ENCODE measurements around the gene LGALS12.

The LGALS12 gene

DNA sequence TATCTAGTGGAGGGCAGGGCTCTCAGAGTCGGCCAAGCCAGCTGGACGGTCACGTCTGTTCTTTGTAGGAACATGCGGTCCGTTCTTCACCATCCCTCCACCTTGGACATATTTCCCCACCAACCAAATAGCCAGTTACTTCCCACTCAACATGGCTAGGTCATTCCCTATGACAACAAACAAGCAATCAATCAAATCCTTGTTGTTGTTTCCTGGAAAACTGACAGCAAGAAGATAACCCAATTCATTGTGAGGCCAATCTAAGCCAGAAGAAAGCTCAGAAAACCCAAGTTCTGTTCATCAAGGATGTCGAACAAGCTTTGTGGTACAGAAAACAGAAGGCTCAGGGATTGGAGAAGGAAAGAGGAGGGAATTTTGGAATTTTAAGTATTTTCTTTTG, 25.8 kb upstream of the LGALS12 start:
- ATAC-seq: no peak
- no peak for TF ChIP-seq ZNF8 (CRISPR knock-in tag; IDR thresholded peaks at IDR 0.05)
- TF ChIP-seq GLIS3 (CRISPR knock-in tag; IDR thresholded peaks at IDR 0.05): no peak
- TF ChIP-seq ARNTL (CRISPR knock-in tag; IDR thresholded peaks at IDR 0.05; ENCODE audit: borderline replicate concordance, low read depth): no peak
- TF ChIP-seq, protein P1, sequence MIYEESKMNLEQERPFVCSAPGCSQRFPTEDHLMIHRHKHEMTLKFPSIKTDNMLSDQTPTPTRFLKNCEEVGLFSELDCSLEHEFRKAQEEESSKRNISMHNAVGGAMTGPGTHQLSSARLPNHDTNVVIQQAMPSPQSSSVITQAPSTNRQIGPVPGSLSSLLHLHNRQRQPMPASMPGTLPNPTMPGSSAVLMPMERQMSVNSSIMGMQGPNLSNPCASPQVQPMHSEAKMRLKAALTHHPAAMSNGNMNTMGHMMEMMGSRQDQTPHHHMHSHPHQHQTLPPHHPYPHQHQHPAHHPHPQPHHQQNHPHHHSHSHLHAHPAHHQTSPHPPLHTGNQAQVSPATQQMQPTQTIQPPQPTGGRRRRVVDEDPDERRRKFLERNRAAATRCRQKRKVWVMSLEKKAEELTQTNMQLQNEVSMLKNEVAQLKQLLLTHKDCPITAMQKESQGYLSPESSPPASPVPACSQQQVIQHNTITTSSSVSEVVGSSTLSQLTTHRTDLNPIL (CRISPR knock-in tag; IDR thresholded peaks at IDR 0.05; ENCODE audit: low read depth): no peak
- TF ChIP-seq ISL1 (CRISPR knock-in tag; IDR thresholded peaks at IDR 0.05): no peak
- no peak for TF ChIP-seq ZNF70 (CRISPR knock-in tag; IDR thresholded peaks at IDR 0.05)
- no peak for TF ChIP-seq CSDC2 (CRISPR knock-in tag; IDR thresholded peaks at IDR 0.05)
- no peak for TF ChIP-seq TCF4 (CRISPR knock-in tag; IDR thresholded peaks at IDR 0.05; ENCODE audit: borderline replicate concordance)
- TF ChIP-seq PATZ1 (CRISPR knock-in tag; IDR thresholded peaks at IDR 0.05; ENCODE audit: borderline replicate concordance): no peak
- TF ChIP-seq, protein P2, sequence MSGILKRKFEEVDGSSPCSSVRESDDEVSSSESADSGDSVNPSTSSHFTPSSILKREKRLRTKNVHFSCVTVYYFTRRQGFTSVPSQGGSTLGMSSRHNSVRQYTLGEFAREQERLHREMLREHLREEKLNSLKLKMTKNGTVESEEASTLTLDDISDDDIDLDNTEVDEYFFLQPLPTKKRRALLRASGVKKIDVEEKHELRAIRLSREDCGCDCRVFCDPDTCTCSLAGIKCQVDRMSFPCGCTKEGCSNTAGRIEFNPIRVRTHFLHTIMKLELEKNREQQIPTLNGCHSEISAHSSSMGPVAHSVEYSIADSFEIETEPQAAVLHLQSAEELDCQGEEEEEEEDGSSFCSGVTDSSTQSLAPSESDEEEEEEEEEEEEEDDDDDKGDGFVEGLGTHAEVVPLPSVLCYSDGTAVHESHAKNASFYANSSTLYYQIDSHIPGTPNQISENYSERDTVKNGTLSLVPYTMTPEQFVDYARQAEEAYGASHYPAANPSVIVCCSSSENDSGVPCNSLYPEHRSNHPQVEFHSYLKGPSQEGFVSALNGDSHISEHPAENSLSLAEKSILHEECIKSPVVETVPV (CRISPR knock-in tag; IDR thresholded peaks at IDR 0.05): no peak
- no peak for TF ChIP-seq BACH2 (CRISPR knock-in tag; IDR thresholded peaks at IDR 0.05; ENCODE audit: borderline replicate concordance)
- no peak for TF ChIP-seq SNAI2 (CRISPR knock-in tag; IDR thresholded peaks at IDR 0.05)
- TF ChIP-seq, protein P3, sequence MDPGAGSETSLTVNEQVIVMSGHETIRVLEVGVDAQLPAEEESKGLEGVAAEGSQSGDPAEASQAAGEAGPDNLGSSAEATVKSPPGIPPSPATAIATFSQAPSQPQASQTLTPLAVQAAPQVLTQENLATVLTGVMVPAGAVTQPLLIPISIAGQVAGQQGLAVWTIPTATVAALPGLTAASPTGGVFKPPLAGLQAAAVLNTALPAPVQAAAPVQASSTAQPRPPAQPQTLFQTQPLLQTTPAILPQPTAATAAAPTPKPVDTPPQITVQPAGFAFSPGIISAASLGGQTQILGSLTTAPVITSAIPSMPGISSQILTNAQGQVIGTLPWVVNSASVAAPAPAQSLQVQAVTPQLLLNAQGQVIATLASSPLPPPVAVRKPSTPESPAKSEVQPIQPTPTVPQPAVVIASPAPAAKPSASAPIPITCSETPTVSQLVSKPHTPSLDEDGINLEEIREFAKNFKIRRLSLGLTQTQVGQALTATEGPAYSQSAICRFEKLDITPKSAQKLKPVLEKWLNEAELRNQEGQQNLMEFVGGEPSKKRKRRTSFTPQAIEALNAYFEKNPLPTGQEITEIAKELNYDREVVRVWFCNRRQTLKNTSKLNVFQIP (CRISPR knock-in tag; IDR thresholded peaks at IDR 0.05; ENCODE audit: borderline replicate concordance, low read depth): no peak
- no peak for TF ChIP-seq PPARA (CRISPR knock-in tag; IDR thresholded peaks at IDR 0.05; ENCODE audit: borderline replicate concordance)
- TF ChIP-seq ZFP3 (CRISPR knock-in tag; IDR thresholded peaks at IDR 0.05): no peak
- TF ChIP-seq TOX (CRISPR knock-in tag; IDR thresholded peaks at IDR 0.05; ENCODE audit: borderline replicate concordance): no peak
- TF ChIP-seq ESRRG (CRISPR knock-in tag; IDR thresholded peaks at IDR 0.05): no peak
- no peak for TF ChIP-seq ZNF565 (CRISPR knock-in tag; conservative IDR thresholded peaks at IDR 0.05; ENCODE audit: low read depth)
- TF ChIP-seq OSR1 (CRISPR knock-in tag; IDR thresholded peaks at IDR 0.05): no peak
- no peak for TF ChIP-seq ZC3H10 (CRISPR knock-in tag; IDR thresholded peaks at IDR 0.05)

GRCh38 chr11:63485777-63486176, 20.1 kb upstream of the LGALS12 start:
- no peak for ATAC-seq
- TF ChIP-seq SNAI2 (CRISPR knock-in tag; IDR thresholded peaks at IDR 0.05) (no peak), RARB (CRISPR knock-in tag; IDR thresholded peaks at IDR 0.05) (no peak), GLIS3 (CRISPR knock-in tag; IDR thresholded peaks at IDR 0.05) (no peak), TOX (CRISPR knock-in tag; IDR thresholded peaks at IDR 0.05; ENCODE audit: borderline replicate concordance) (no peak), ZNF70 (CRISPR knock-in tag; IDR thresholded peaks at IDR 0.05) (no peak), ISL1 (CRISPR knock-in tag; IDR thresholded peaks at IDR 0.05) (no peak), BACH2 (CRISPR knock-in tag; IDR thresholded peaks at IDR 0.05; ENCODE audit: borderline replicate concordance) (no peak)
- TF ChIP-seq, protein P2 (CRISPR knock-in tag; IDR thresholded peaks at IDR 0.05): no peak
- TF ChIP-seq, protein P4, sequence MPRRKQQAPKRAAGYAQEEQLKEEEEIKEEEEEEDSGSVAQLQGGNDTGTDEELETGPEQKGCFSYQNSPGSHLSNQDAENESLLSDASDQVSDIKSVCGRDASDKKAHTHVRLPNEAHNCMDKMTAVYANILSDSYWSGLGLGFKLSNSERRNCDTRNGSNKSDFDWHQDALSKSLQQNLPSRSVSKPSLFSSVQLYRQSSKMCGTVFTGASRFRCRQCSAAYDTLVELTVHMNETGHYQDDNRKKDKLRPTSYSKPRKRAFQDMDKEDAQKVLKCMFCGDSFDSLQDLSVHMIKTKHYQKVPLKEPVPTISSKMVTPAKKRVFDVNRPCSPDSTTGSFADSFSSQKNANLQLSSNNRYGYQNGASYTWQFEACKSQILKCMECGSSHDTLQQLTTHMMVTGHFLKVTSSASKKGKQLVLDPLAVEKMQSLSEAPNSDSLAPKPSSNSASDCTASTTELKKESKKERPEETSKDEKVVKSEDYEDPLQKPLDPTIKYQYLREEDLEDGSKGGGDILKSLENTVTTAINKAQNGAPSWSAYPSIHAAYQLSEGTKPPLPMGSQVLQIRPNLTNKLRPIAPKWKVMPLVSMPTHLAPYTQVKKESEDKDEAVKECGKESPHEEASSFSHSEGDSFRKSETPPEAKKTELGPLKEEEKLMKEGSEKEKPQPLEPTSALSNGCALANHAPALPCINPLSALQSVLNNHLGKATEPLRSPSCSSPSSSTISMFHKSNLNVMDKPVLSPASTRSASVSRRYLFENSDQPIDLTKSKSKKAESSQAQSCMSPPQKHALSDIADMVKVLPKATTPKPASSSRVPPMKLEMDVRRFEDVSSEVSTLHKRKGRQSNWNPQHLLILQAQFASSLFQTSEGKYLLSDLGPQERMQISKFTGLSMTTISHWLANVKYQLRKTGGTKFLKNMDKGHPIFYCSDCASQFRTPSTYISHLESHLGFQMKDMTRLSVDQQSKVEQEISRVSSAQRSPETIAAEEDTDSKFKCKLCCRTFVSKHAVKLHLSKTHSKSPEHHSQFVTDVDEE (CRISPR knock-in tag; IDR thresholded peaks at IDR 0.05): no peak

Data from SK-N-SH treated with all-trans-retinoic acid at 6 μM for 48 hours (cell line).